Umbilical cord (tissue), 2 donors: ENCODE results near the gene TBC1D14. TPM values are rescaled to one million over a fixed set of nuclear protein-coding genes. Genes with fewer than 3 reads are reported as not detected.
A peak's percentile ranks its signal among the peaks of the same experiment; 100 is the strongest.

ENCODE experiments used
- DNase-seq: peaks from one replicate; pipeline ENCODE4 v3.0.0-alpha.2; 2015; ENCODE audit warnings: low spot score
- total RNA-seq: library from RNA; depleted of rRNA; stranded (reverse); fragments of >200 nt; gene quantifications from one replicate; pipeline ENCODE4 v1.2.3, GENCODE V29; 2014; ENCODE audit warnings: low replicate concordance; ENCODE audit not compliant: insufficient read depth

The TBC1D14 gene
- total RNA-seq, 1 donor from 2014 or later, result 35.6 TPM

GRCh38 chr4:7040765-7041164 lies 131.1 kb downstream of the TBC1D14 start:
- no peak for DNase-seq

GRCh38 chr4:7041246-7041645 lies 131.6 kb downstream of the TBC1D14 start:
- DNase-seq, result no peak

DNA sequence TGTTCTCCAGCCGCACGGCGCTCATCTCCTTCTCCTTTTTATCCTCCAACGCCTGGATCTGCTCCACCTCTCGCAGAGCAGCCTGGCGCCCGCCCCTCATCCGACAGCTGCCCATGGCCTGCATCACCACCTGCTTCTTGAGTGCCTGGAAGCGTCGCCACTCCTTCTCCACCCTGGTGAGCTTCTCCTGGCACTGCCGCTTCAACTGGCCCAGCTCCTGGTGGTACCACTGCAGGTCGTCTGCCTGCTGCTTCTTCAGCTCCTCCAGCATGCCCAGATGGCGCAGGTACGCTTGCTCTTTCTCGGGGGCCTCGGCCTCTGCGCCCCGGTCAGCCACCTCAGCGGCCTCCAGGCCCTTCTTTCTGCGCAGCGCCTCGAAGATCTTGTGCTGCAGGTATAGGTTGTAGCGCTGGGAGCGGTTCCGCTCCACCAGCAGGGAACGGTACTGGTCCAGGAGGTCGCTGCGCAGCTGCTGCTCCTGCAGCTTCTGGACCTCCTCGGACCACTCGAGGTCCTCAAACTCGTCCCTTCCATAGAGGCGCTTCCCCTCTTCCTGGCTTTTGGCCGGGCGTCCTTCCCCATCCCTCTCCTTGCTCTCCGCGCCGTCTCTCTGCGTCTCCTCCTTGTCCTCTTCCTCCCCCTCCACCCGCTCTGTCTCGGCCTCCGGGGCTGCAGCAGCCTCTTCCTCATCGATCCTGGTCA lies 132.3 kb downstream of the TBC1D14 start:
- DNase-seq, result no peak

- DNase-seq, result peak; percentile 99
Observed at GRCh38 chr4:7042503-7043283, 133.1 kb downstream of the TBC1D14 start.

DNA sequence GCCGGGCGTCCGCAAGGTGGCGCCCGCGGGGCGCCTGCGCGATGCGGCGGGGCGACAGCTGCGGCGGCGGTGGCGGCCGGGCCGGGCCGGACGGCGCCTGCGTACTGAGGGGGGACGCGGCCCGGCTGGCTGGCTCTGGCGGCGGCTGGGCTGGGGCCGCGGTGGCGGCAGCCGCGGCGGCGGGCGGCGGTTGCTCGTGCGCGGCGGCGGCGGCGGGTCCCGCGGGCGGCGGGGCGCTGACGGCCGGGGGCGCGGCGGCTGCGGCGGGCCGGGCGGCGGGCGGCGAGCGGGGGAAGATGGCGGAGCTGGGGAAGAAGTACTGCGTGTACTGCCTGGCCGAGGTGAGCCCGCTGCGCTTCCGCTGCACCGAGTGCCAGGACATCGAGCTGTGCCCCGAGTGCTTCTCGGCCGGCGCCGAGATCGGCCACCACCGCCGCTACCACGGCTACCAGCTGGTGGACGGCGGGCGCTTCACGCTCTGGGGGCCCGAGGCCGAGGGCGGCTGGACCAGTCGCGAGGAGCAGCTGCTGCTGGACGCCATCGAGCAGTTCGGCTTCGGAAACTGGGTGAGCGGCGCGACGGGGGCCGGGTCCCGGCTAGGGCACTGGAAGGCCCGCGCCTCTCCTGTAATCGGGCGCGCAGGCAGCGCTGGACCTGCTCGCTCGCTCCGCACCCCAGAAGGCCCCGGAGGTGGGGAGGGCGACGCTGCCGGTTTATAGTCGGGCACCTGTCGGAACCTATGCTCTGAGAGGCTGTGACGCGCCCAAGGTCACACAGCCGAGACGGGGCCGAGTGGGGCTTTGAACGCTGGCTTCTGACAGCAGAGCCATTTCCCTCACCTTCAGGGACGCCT lies 133.9 kb downstream of the TBC1D14 start, which contains the start of gene TADA2B:
TSS of gene TADA2B (plus strand) at position 89 of the 853 bp plus-strand sequence. CDS start at position 297, 208 bp downstream.
- peak; percentile 32 for DNase-seq

GRCh38 chr4:7044137-7044930 lies 134.7 kb downstream of the TBC1D14 start:
- DNase-seq, result no peak

DNA sequence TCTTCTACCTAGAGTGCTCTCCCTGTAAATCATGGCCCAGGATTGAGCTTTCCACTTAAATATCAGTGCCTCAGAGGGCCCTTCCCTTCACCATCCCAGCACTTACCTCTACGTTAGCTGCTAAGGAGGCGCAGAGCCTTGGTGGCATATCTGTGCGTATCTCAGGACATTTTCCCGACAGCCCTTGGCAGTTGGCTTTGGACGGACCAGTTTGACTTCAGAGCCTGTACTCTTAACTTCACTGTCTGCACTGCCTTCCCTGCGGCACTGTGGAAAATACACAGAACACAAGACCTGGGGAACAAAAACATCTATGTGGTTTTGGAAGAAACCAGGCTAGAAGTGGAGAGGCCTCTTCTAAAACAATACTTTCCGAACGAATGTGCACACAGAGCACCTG lies 135.9 kb downstream of the TBC1D14 start:
- DNase-seq, result no peak

GRCh38 chr4:7045961-7046921 lies 136.6 kb downstream of the TBC1D14 start:
- DNase-seq, result no peak

DNA sequence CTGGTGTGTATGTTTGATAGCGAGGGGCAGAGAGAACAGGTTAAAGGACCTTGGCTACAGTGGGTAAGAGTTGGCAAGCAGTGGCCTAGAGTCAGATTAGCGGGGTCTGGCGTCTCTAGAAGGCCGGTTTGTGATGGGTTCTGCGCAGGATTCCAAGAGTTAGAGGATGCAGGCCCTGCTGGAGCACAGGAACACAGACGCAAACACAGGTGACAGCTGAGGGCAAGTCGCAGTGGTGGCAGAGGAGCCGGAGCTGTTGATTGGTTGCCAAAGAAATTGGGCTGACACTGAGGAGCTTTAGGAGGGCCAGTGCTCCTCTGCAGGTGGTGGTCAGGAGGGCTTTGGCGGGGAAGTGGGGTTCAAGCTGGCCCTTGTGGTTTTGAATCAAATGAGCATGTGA lies 137.3 kb downstream of the TBC1D14 start:
- no peak for DNase-seq

GRCh38 chr4:7048642-7049041 lies 139.0 kb downstream of the TBC1D14 start:
- DNase-seq, result no peak

- DNase-seq, result no peak
Observed at GRCh38 chr4:7049295-7049694, 139.7 kb downstream of the TBC1D14 start.

DNA sequence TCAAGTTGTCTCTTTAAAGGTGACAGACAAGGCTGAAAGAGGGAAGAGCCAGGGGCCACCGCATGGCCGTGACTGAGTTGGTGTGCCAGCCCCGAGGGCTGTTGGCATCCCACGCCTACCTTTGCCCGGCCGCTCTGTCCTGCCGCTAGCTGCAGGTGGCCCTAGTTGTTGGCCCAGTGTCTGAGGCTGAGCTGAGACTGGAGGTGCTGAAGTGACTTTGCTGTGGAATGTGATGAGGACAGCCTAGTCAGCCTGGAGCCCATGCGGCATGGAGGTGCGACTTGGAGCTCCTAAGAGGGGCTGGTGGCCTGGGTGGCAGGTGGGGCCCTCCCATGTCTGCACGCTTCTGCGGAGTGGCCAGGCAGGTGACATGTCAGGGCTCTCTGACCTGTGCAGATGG lies 140.1 kb downstream of the TBC1D14 start:
- no peak for DNase-seq

DNA sequence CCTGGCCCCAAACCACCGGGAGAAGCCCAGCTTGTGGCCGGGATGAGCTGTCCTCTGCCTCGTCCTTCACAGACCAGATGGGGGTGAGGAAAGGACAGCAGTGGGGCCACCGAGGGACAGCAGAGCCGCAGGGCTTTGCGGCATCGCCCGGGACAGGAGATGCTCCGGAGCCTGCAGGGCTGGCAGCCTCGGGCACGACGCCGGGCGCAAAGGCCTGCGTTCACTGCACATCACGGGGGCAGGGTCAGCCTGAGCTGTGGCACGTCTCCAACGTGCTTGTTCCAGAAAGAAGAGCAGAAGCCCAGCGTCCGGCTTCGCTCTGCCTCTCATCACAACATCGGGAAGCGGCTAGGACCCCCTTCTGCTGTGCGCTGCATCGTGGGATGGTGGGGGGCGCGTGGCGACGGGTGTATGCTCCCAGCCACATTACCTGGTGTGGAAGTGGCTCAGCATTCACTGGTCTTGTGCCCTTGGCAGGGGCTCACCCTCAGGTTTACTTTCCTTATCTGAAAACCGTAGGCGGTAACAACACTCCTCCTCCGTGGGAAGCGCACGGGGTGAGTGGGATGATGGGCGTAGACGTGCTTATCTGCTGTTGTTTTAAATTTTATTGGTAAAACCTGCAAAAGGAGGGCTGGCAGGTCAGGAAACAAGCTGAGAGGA lies 141.0 kb downstream of the TBC1D14 start:
- no peak for DNase-seq

- no peak for DNase-seq
Observed at GRCh38 chr4:7051144-7051495, 141.5 kb downstream of the TBC1D14 start.

GRCh38 chr4:7051905-7052304 lies 142.3 kb downstream of the TBC1D14 start:
- no peak for DNase-seq

GRCh38 chr4:7052313-7052712 lies 142.7 kb downstream of the TBC1D14 start:
- no peak for DNase-seq

DNA sequence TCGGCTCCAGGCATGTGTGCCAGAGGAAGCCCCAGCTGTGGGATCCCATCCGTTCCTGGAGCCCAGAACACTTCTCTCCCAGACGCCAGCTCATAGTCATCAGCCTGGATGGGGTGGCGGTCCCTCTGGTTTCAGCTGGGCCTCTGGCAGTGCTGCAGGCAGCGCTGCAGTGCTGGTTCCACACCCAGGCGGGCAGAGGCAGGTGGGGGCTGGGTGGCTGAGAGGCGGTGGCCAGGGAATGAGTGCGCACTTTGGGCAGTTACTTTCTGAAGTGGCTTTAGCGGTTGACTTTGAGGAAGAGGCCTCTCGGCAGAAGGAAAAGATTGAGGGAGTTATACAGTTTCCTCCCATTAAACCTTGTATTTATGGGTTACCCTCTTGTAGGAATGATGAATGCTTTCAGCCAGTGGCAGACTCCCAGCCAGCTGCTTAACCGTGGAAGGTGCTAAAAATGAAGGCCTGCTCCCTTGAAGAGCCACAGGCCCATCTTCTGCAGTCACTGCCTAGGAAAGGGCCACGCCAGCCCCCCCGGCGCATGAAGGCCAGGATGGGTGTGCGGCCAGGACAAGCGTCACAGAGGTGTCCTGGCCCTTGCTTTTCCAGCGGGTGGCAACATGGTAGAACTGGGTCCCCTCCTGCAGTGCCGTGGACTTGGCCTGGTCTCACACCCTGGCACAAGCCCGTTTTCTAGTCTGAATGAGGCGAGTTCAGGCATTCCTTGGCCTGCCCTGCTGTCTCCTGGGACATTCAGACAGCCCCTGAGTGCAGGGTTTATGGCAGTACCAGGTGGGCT lies 143.5 kb downstream of the TBC1D14 start:
- DNase-seq, result no peak

- no peak for DNase-seq
Observed at GRCh38 chr4:7054106-7054880, 144.7 kb downstream of the TBC1D14 start.
